Tongue (tissue), 3 donors: ENCODE results near the gene RNF10. TPM values are rescaled to one million over a fixed set of nuclear protein-coding genes. Genes with fewer than 3 reads are reported as not detected.
"Not testable (repeated sequence)": the region's sequence is repeated elsewhere in the genome, so short reads cannot be mapped to it uniquely, and the experiment has no call there.

Source experiments
- DNase-seq: peaks from one replicate; pipeline ENCODE4 v3.0.0-alpha.2; 2015
- small RNA-seq: library from RNA; depleted of rRNA; stranded (forward); fragments of <200 nt; gene quantifications from one replicate; pipeline ENCODE3, GENCODE V24; 2014; ENCODE audit warnings: low replicate concordance
- total RNA-seq: library from RNA; depleted of rRNA; stranded (reverse); fragments of >200 nt; gene quantifications from one replicate; pipeline ENCODE4 v1.2.3, GENCODE V29; 2014

Gene RNF10
- total RNA-seq, 1 donor from 2014 or later, result 172 TPM

DNA sequence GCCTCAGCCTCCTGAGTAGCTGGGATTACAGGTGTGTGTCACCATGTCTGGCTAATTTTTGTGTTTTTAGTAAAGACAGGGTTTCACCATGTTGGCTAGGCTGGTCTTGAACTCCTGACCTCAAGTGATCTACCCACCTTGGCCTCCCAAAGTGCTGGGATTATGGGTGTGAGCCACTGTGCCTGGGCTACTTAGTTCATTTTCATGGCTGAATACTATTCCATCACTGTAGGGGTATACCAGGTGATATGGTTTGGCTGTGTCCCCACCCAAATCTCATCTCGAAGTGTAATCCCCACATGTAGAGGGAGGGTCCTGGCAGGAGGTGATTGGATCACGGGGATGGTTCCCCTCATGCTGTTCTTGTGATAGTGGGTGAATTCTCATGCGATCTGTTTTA, 83.0 kb downstream of the RNF10 start:
- not testable (repeated sequence) for DNase-seq

DNA sequence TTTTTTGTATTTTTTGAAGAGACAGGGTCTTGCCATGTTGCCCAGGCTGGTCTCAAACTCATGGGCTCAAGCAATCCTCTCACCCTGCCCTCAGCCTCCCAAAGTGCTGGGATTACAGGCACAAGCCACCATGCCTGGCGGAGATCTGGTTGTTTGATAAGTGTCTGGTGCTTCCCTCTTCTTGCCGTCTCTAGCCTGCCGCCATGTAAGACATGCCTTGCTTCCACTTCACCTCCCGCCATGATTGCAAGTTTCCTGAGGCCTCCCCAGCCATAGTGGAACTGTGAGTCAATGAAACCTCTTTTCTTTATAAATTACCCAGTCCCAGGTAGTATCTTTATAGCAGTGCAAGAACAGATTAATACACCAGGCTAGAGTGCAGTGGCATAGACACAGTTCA, 83.6 kb downstream of the RNF10 start:
- DNase-seq, result not testable (repeated sequence)

DNA sequence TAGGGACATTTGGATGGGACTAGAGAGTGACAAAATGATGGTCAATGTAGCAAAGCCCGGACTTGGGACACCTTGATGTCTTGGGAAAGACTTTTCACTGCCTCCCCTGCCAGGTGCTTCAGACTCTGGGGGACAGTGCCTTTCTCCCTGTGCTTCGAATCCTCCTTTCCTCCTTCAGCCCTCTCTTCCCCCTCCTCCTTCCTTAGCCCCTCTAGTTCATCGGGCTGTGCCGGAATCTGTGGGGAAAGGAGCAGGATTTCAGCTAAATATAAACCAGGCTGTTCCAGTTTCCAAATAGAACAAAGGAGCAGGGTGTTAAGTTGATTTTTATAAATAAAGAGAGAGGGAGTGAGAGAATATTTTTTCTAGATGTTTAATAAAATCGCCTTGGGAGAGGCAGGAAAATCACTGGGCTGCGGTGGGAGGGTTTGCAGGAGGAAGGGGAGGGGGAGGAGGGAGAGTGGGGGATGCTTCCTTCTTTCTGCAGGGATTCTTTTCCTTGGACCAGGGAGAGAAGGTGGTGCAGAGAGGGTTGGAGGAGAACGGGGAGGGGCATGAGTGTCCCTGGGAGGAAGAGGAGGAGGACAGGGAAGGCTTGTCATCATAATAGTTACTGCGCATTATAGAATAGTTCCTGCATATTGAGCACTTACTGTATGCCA, 84.9 kb downstream of the RNF10 start:
- no peak for DNase-seq

DNA sequence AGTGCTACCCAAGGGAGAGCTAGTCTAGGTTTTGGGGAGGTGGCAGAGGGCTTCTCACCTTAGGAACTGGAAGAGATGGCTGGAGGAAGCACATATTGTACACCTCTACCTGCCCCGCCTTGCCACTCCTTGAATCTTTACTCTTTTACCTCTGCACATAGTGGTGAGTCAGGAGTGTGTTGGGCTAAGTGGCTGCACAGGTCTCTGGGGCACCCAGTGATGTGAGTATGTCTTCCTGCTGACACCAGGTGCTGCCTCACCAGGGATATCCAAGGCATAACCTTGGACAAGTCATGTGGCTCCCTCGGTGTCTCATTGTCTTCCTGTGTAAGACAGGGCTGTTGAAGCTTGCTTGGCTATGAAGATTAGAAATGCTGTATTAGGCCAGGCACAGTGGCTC, 86.5 kb downstream of the RNF10 start:
- no peak for DNase-seq

DNA sequence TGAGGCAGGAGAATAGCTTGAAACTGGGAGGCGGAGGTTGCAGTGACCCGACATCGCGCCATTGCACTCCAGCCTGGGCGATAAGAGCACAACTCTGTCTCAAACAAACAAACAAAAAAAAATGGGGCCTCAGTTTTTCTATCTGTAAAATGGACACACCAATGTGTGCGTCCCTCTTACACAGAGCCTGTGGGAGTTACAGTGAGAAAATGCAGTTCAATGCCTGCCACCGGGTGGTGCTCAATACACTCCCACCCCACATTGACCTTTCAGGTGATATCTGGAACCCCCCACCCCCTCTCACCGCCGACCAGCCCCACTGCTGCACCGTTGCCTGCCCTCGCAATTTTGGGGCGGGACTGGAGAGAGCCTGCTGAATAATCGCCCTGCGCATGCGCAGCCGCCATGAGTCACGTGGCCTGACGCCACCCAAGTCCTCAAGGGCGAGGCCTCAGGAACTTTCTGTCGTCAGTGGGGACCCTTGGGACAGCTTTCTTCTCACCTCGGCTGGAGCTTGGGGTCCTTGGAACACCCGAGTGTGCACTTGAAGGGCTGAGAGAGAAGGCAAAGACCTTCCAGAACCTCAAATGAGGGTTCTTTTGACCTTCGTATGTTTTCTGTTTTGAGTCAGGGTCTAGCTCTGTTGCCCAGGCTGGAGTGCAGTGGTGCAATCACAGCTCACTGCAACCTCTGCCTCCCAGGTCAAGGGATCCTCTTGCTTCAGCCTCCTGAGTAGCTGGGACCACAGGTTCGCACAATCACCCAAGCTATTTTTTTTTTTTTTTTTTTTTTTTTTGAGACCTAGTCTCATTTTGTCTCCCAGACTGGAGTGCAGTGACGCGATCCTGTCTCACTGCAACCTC, 91.6 kb downstream of the RNF10 start:
- no peak for DNase-seq

Small RNA genes within 50 kb of the gene (small RNA-seq; reads per million reads assigned to genes)
- not detected for gene RF00019

Other genes with a start within 250 kb of the RNF10 start
- under 0.01 TPM for gene RNU4-2, start 242.5 kb upstream of the RNF10 start, total RNA-seq
- under 0.01 TPM for gene RNU4-1, start 241.1 kb upstream of the RNF10 start, total RNA-seq
- 5.0 TPM for gene SIRT4, start 232.0 kb upstream of the RNF10 start, total RNA-seq
- gene PLA2G1B, start 206.6 kb upstream of the RNF10 start, total RNA-seq, result not detected
- 0.31 TPM for gene MSI1, start 165.2 kb upstream of the RNF10 start, total RNA-seq
- 183 TPM for gene COX6A1, start 96.2 kb upstream of the RNF10 start, total RNA-seq
- gene TRIAP1, start 88.0 kb upstream of the RNF10 start, total RNA-seq, result 12.0 TPM
- 18.5 TPM for gene GATC, start 87.9 kb upstream of the RNF10 start, total RNA-seq
- 92.3 TPM for gene SRSF9, start 64.6 kb upstream of the RNF10 start, total RNA-seq
- 158 TPM for gene DYNLL1, start 38.2 kb upstream of the RNF10 start, total RNA-seq
- gene COQ5, start 5.2 kb upstream of the RNF10 start, total RNA-seq, result 45.9 TPM
- gene POP5, start 47.0 kb downstream of the RNF10 start, total RNA-seq, result 23.2 TPM
- 0.51 TPM for gene CABP1, start 106.3 kb downstream of the RNF10 start, total RNA-seq
- 67.1 TPM for gene MLEC, start 152.8 kb downstream of the RNF10 start, total RNA-seq
- gene UNC119B, start 176.1 kb downstream of the RNF10 start, total RNA-seq, result 15.1 TPM
- gene ACADS, start 191.5 kb downstream of the RNF10 start, total RNA-seq, result 33.0 TPM